T-helper 2 cell treated with Interferon-gamma antibody and Interleukin-4, amounts not matched to agents 5 μg/mL and 100 μg/mL, for 36 hours (primary cell): ENCODE results near the gene IQCN.
"Not testable (repeated sequence)": the region's sequence is repeated elsewhere in the genome, so short reads cannot be mapped to it uniquely, and the experiment has no call there.

ENCODE experiments used
- DNase-seq: peaks from one replicate; pipeline ENCODE4 v3.0.0; 2021; ENCODE audit warnings: low spot score
- H3K27ac Mint-ChIP-seq: one replicate; pipeline ENCODE4 v1.8.0; 2021; ENCODE audit warnings: mild to moderate bottlenecking, mixed read lengths
- H3K27me3 Mint-ChIP-seq: one replicate; pipeline ENCODE4 v1.8.0; 2021; ENCODE audit warnings: low read depth, mixed read lengths
- H3K36me3 Mint-ChIP-seq: one replicate; pipeline ENCODE4 v1.8.0; 2021; ENCODE audit warnings: low read depth, mixed read lengths
- H3K4me1 Mint-ChIP-seq: one replicate; pipeline ENCODE4 v1.8.0; 2021; ENCODE audit warnings: low read depth, mixed read lengths
- H3K4me3 Mint-ChIP-seq: one replicate; pipeline ENCODE4 v1.8.0; 2022; ENCODE audit warnings: mild to moderate bottlenecking, moderate library complexity, mixed read lengths
- H3K9me3 Mint-ChIP-seq: one replicate; pipeline ENCODE4 v1.8.0; 2021; ENCODE audit warnings: mixed read lengths

Gene IQCN

DNA sequence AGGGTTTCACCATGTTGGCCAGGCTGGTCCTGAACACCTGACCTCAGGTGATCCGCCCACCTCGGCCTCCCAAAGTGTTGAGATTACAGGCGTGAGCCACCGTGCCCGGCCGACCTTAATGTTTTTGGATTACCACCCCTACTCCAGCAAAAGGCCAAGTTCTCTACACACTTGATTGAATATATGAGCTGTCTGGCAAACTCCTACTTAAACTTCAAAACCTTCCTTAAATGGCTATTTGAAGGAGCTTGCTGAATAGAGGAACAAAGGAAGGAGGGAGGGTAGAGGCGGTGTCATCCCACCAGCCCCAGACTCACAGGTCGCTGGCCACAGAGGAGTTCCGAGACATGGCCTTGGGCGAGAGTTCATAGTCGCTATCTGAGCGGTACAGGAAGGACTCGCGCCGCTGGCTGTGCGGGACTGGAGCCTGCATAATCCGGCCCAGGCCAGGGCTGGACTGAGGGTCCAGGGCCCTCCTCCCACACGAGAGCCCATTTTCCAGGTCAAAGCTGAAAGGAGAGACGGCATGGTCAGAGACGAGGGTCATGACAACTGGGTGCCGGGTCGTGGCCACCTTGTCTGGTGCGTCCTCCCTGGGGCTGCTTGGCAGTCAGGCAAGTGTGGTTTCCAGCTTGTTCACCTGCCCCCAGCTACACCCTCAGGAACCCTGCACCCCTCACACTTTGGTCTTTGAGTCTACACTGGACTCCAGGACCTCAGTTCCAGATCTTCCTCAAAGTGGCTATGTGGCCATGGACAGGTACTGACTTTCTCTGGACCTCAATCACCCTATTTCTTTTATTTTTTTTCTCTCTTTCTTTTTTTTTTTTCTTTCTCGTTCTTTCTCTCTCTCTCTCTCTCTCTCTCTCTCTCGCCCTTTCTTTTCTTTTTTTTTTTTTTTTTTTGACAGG lies 52.2 kb downstream of the IQCN start:
- Mint-ChIP-seq H3K27me3 (peaks cover 32% of the 10 kb centered on the region), H3K9me3 (no peaks in the 10 kb centered on the region), H3K27ac (no peak overlapping the region), H3K36me3 (no peaks in the 10 kb centered on the region), H3K4me3 (no peak overlapping the region), H3K4me1 (peaks cover 8% of the 10 kb centered on the region)
- DNase-seq = no peak

- Mint-ChIP-seq H3K27me3 (peaks cover 22% of the 10 kb centered on the region), H3K4me3 (no peak overlapping the region), H3K9me3 (no peaks in the 10 kb centered on the region), H3K36me3 (no peaks in the 10 kb centered on the region), H3K4me1 (peaks cover 8% of the 10 kb centered on the region), H3K27ac (no peak overlapping the region)
- no peak for DNase-seq
These were observed 53.5 kb downstream of the IQCN start for GRCh38 chr19:18220632-18221275.

DNA sequence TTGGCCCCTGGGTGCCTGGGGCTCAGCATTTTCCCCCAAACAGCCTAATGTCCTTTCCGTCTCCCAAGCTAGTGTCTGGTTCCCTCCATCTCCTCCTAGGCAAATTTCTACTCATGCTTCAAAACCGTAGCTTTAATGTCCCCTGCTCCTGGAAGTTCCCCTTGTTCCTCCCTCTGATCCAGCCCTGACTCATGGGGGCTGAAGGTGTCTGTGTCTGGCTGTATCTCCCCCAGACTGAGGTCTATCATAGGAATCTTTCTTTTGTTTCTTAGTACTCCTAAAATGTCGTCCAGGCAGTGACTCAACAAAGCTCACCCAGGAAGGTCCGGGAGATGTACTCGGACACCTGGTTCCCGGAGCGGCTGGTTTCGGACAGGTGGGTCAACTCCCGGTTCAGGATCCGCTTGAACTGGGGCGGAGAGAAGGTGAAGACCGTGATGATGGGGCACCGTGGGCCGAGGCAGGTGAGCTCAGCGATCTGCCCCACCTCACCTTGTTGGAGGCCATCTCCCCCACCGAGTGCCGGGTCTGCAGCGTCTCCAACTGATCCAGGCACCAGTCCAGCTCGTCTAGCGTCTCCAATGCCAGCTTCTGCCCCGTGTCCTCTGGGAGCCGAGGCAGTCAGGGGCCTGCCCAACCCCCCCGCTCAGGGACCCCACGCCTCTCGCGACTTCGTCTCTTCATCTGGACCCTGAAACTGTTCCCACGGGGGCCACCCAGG lies 54.2 kb downstream of the IQCN start:
- DNase-seq = no peak
- peaks cover 17% of the 10 kb centered on the region for H3K27me3 Mint-ChIP-seq
- peaks cover 8% of the 10 kb centered on the region for H3K4me1 Mint-ChIP-seq
- no peaks in the 10 kb centered on the region for H3K9me3 Mint-ChIP-seq
- H3K36me3 Mint-ChIP-seq = no peaks in the 10 kb centered on the region
- no peak overlapping the region for H3K4me3 Mint-ChIP-seq
- H3K27ac Mint-ChIP-seq = no peak overlapping the region

- H3K36me3 Mint-ChIP-seq = no peaks in the 10 kb centered on the region
- H3K27me3 Mint-ChIP-seq = peaks cover 11% of the 10 kb centered on the region
- no peaks in the 10 kb centered on the region for H3K9me3 Mint-ChIP-seq
- DNase-seq = no peak
- no peak overlapping the region for H3K27ac Mint-ChIP-seq
- no peaks in the 10 kb centered on the region for H3K4me1 Mint-ChIP-seq
- no peak overlapping the region for H3K4me3 Mint-ChIP-seq
These were observed 55.7 kb downstream of the IQCN start for GRCh38 chr19:18218600-18218999.

- Mint-ChIP-seq H3K27ac (no peak overlapping the region), H3K27me3 (peaks cover 11% of the 10 kb centered on the region), H3K4me1 (no peaks in the 10 kb centered on the region), H3K9me3 (no peaks in the 10 kb centered on the region), H3K36me3 (no peaks in the 10 kb centered on the region), H3K4me3 (no peak overlapping the region)
- no peak for DNase-seq
These were observed 56.1 kb downstream of the IQCN start for GRCh38 chr19:18218159-18218558.

GRCh38 chr19:18216789-18217188 lies 57.5 kb downstream of the IQCN start:
- Mint-ChIP-seq H3K27ac (no peak overlapping the region), H3K4me3 (no peak overlapping the region), H3K9me3 (no peaks in the 10 kb centered on the region), H3K27me3 (peaks cover 11% of the 10 kb centered on the region), H3K36me3 (no peaks in the 10 kb centered on the region), H3K4me1 (no peaks in the 10 kb centered on the region)
- no peak for DNase-seq

DNA sequence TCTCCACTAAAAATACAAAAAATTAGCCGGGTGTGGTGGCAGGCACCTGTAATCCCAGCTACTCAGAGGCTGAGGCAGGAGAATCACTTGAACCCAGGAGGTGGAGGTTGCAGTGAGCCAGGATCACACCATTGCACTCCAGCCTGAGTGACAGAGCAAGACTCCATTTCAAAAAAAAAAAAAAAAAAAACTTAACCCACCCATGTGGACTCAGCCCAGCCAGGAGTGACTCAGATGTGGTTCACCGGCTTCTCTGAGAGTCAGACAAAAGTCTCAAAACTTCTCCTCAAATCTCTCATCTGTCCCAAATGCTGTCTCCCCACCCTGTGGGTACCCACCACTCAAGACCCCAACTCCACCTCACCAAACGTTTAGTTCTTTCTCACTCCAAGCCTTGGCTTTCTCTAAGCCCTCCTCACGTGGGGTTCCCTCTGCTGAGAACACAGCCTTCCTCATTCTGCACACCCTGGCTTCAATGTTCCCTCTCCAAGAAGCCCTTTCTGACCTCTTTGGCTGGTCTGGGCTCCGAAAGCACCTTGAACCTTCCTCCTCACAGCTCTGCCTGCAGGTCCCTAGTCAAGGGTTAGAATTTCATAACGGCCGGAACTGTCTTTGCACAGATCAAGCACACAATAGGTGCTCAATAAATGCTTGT lies 59.3 kb downstream of the IQCN start:
- Mint-ChIP-seq H3K36me3 (no peaks in the 10 kb centered on the region), H3K9me3 (no peaks in the 10 kb centered on the region), H3K4me3 (no peak overlapping the region), H3K4me1 (no peaks in the 10 kb centered on the region), H3K27me3 (peaks cover 8% of the 10 kb centered on the region), H3K27ac (no peak overlapping the region)
- DNase-seq = no peak

DNA sequence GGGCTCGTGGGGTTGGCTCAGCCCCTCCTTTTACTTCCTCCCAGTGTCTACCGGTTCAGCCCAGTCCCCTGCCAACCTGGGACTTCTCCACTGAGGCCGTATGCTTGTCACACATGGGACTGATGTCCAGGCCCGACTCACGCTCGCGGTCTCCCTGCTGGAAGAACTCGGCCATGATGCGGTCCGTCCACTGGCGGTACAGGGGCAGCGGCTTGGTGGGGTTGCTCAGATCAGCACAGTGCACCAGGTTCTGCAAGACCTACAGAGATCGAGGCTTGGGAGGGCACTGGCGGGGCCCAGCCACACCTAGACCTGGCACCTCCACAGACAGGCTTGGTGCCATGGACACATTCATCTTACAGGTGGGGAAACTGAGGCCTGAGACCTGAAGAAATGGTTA lies 62.6 kb downstream of the IQCN start:
- H3K9me3 Mint-ChIP-seq = no peaks in the 10 kb centered on the region
- H3K27ac Mint-ChIP-seq = no peak overlapping the region
- no peak for DNase-seq
- H3K4me3 Mint-ChIP-seq = no peak overlapping the region
- peaks cover 9% of the 10 kb centered on the region for H3K27me3 Mint-ChIP-seq
- H3K36me3 Mint-ChIP-seq = no peaks in the 10 kb centered on the region
- H3K4me1 Mint-ChIP-seq = peaks cover 3% of the 10 kb centered on the region

GRCh38 chr19:18209912-18210311 lies 64.3 kb downstream of the IQCN start:
- not testable (repeated sequence) for DNase-seq, H3K36me3 Mint-ChIP-seq, H3K9me3 Mint-ChIP-seq, H3K4me3 Mint-ChIP-seq, H3K27ac Mint-ChIP-seq, H3K27me3 Mint-ChIP-seq, H3K4me1 Mint-ChIP-seq

DNA sequence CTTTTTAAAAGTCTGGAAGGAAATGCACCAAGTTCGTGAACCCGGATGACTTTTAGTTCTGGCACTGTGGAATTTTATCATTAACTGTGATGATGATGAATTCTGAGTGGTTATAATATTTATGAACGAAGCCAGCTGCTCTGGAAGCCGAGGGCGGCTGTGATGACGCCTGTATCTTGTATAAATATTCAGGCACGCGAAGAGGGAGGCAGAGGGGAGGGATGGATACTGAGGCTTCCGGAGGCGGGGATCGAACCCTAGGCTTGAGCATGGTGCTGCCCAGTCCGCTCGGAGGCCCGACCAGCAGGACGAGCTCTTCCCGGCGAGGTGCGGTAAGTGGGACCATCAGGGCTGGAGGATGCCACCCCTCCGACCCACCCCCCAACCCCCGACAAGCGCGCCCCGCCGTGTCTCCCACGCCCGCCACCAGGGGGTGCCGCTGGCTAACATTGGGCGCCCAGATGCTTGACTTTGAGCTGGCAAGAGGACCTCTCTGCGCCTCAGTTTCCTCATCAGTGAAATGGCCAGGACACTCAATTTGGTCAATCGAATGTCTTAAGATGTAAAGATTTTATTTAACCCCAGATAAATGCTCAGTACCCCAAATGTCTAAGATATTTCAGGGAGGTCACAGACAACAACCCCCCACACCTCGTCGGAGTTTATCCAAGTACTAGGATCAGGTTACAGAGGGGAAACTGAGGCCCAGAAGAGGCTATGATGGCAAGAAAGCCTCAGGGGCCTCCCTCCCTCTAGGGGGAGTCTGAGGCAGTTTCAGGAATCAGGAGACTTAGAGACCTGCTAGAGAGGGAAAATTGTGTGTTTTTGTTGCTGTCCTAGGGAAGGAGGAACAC lies 65.9 kb downstream of the IQCN start:
- Mint-ChIP-seq H3K4me3 (no peak overlapping the region), H3K36me3 (no peaks in the 10 kb centered on the region), H3K27me3 (peaks cover 6% of the 10 kb centered on the region), H3K4me1 (peaks cover 7% of the 10 kb centered on the region), H3K9me3 (no peaks in the 10 kb centered on the region), H3K27ac (no peak overlapping the region)
- DNase-seq = peak; percentile 34
